GM12891 (cell line): Measurements from ENCODE around the gene KIAA1958.
"Not testable (repeated sequence)": the region's sequence is repeated elsewhere in the genome, so short reads cannot be mapped to it uniquely, and the experiment has no call there.

ENCODE experiments used
- DNase-seq: peaks from one replicate; pipeline ENCODE4 v3.0.0; 2011; ENCODE audit warnings: low spot score; ENCODE audit not compliant: insufficient read length
- FAIRE-seq: peaks from 2 replicates; lab custom pipeline; 2011; peaks lifted over from hg19 to GRCh38; lab: Jason Lieb, UNC
- PAX5 ChIP-seq: IDR thresholded peaks from 2 replicates; pipeline ENCODE4 v1.6.1; 2011; ENCODE audit warnings: low read length, moderate library complexity, mild to moderate bottlenecking; ENCODE audit not compliant: insufficient read depth, severe bottlenecking
- POLR2A ChIP-seq: IDR thresholded peaks from 2 replicates; pipeline ENCODE4 v1.6.1; 2011; ENCODE audit warnings: low read depth, low read length, control low read depth
- POLR2AphosphoS5 ChIP-seq: IDR thresholded peaks from 2 replicates; pipeline ENCODE4 v1.6.1; 2011; ENCODE audit warnings: low read depth, low read length, control low read depth
- POU2F2 ChIP-seq: IDR thresholded peaks from 2 replicates; pipeline ENCODE4 v1.6.1; 2011; ENCODE audit warnings: low read depth, mild to moderate bottlenecking, control low read depth, low read length, moderate library complexity
- SPI1 ChIP-seq: IDR thresholded peaks from 2 replicates; pipeline ENCODE4 v1.6.1; 2011; ENCODE audit warnings: low read depth, low read length, control low read depth
- TAF1 ChIP-seq: IDR thresholded peaks from 2 replicates; pipeline ENCODE4 v1.6.1; 2011; ENCODE audit warnings: low read depth, low read length, control low read depth

Gene KIAA1958

GRCh38 chr9:112501287-112501686 is 14.7 kb downstream of the KIAA1958 start:
- TF ChIP-seq TAF1 (no peak), PAX5 (no peak), POLR2A (no peak), POU2F2 (no peak), SPI1 (no peak)
- DNase-seq (no peak), FAIRE-seq (no peak)

DNA sequence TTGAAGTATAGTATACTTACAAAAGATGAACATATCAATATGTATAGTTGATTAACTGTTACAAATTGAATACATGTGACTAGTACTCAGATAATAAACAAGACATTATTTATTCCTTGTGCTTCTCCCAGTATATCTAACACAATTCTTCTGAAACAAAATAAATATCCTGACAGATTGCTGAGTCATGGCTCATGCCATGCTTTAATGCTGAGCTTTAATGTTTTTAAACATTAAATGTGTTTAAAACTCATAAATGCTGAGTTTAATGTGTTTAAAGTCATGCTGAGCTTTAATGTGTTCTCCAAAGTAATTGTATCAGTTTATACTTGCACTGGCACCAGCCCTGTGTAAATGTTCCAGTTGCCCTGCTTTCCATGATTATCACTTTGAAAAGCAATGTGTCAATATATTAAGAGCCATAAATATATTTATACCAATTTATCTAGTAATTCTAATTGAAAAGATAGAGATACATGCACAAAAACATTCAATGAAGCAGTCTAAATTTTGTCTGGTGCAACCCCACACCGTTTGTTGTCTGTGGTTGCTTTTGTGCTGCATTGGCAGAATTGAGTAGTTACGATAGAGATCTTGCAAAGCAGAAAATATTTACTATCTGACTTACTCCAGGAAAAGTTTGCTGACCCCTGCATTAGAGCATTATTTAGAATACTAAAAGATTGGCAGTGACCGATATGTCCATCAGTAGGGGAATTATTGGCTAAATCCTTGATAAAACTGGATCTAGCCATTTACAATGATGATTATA is 15.7 kb downstream of the KIAA1958 start:
- TF ChIP-seq SPI1: no peak
- no peak for TF ChIP-seq POLR2AphosphoS5
- DNase-seq (no peak), FAIRE-seq (no peak)

DNA sequence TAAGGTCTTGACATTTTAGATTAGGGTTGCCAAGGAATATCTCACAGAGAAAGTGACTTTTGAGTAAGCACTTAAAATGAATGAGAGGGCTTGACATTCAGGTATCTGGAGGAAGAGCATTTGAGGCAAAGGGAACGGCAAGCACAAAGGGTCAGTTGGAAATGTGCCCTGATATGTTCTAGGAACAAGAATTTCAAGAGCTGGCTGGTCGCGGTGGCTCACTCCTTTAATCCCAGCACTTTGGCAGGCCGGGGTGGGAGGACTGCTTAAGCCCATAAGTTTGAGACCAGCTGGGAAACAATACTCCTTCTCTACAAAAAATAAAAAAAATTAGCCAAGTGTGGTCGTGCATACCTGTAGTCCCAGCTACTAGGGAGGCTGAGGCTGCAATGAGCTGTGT is 16.5 kb downstream of the KIAA1958 start:
- DNase-seq: no peak
- no peak for FAIRE-seq
- TF ChIP-seq POLR2AphosphoS5 (no peak), POLR2A (no peak), PAX5 (no peak), POU2F2 (no peak), SPI1 (no peak), TAF1 (no peak)

- DNase-seq: no peak
- TF ChIP-seq POLR2A: no peak
- TF ChIP-seq POU2F2: no peak
- TF ChIP-seq PAX5: no peak
- TF ChIP-seq POLR2AphosphoS5: no peak
- TF ChIP-seq TAF1: no peak
- FAIRE-seq: no peak
Measured at GRCh38 chr9:112505086-112505485, 18.5 kb downstream of the KIAA1958 start.

- FAIRE-seq: no peak
- TF ChIP-seq TAF1: no peak
- no peak for TF ChIP-seq SPI1
- TF ChIP-seq POU2F2: no peak
- no peak for TF ChIP-seq POLR2AphosphoS5
- no peak for TF ChIP-seq PAX5
- no peak for TF ChIP-seq POLR2A
- no peak for DNase-seq
Measured at GRCh38 chr9:112505607-112506006, 19.0 kb downstream of the KIAA1958 start.

GRCh38 chr9:112506571-112506970 is 19.9 kb downstream of the KIAA1958 start:
- FAIRE-seq: no peak
- DNase-seq: no peak

DNA sequence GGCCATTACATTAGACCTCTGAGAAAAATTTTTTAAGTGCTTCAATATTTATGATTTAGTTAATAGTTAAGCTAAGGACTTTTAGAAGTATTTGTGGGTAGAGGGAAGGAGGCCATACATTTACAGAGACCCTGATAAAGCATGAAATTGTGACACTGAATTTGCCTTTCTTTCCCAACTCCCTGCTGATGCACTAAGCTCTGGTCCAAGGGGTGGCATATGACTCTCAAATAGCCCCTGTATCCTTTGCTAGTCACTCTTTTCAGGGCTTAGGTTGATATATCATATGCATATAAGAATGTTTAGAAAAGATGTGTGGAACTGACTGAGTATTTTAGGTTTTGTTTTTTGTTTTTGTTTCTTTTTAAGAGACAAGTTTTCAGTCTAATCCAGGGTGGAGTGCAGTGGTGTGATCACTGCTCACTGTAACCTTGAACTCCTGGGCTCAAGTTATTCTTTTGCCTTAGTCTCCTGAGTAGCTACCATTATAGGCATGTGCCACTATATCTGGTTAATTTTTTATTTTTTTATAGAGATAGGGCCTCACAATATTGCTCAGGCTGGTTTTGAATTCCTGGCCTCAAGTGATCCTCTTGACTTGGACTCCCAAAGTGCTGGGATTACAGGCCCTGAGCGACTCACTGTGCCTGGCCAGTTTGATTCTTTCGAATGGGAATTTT is 20.5 kb downstream of the KIAA1958 start:
- no peak for DNase-seq
- FAIRE-seq: no peak
- TF ChIP-seq POLR2AphosphoS5 (no peak), POU2F2 (no peak), SPI1 (no peak), TAF1 (no peak)

More at GRCh38 chr9:112506571-112506970, 19.9 kb downstream of the KIAA1958 start:
- TF ChIP-seq POU2F2: no peak
- TF ChIP-seq POLR2A: no peak
- no peak for TF ChIP-seq PAX5
- TF ChIP-seq SPI1: no peak
- TF ChIP-seq POLR2AphosphoS5: no peak
- no peak for TF ChIP-seq TAF1

DNA sequence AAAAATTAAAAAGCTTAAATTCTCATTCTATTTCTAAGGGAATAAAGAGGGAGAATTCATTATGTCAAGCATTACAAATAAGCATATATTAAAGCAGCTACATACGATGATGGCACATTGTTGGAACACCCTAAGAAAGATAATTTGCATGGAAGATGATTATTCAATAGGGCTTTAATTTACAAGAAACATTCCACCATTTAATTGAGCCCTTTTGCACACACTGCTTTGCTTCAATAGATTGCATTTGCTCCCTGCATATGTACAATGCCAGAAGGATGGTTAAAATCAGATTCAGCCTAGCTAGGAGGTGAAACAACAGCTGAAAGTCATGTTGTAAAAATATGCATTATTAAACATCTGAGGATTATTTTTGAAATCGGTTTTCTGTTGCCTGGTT is 21.8 kb downstream of the KIAA1958 start:
- DNase-seq (no peak), FAIRE-seq (no peak)
- TF ChIP-seq SPI1 (no peak), POU2F2 (no peak), TAF1 (no peak), PAX5 (no peak), POLR2A (no peak), POLR2AphosphoS5 (no peak)

GRCh38 chr9:112512377-112512776 is 25.8 kb downstream of the KIAA1958 start:
- peak; percentile 9 for FAIRE-seq
- DNase-seq: not testable (repeated sequence)

DNA sequence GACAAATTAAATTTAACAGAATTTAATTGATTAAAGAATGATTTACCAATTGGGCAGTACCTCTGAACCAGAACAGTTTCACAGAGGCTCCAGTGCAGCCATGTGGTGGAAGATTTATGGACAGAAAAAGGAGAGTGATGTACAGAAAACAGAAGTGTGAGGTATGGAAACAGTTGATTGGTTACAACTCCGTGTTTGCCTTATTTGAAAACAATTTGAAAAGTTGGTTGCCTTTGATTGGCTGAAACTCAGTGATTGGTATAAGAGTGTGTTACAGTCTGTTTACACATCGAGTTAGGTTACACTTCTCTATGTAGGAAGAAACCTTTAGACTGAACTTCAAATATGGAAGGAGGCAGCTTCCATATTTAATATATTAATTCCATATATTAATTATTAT is 30.1 kb downstream of the KIAA1958 start:
- DNase-seq (no peak), FAIRE-seq (no peak)
- TF ChIP-seq TAF1: no peak
- no peak for TF ChIP-seq SPI1
- TF ChIP-seq PAX5: no peak
- no peak for TF ChIP-seq POU2F2
- no peak for TF ChIP-seq POLR2A
- no peak for TF ChIP-seq POLR2AphosphoS5
